CD4-positive, alpha-beta T cell treated with Interleukin-12 subunit alpha and Interleukin-12 subunit beta, for 1 hour (primary cell): ENCODE data around the gene EBPL.
"Not testable (repeated sequence)": the region's sequence is repeated elsewhere in the genome, so short reads cannot be mapped to it uniquely, and the experiment has no call there.

Source experiments
- DNase-seq: peaks from one replicate; pipeline ENCODE4 v3.0.0-alpha.2; 2020

Gene EBPL

GRCh38 chr13:49690995-49691784, at the start of gene EBPL:
TSS of gene EBPL (minus strand) at chr13:49691486. CDS start at chr13:49691424, 62 bp downstream.
- peak; percentile 87 for DNase-seq

- no peak for DNase-seq
Observed at GRCh38 chr13:49740870-49741269, 49.6 kb upstream of the EBPL start.

GRCh38 chr13:49739498-49740187, 48.4 kb upstream of the EBPL start:
- DNase-seq, result no peak

GRCh38 chr13:49733181-49733951, 42.1 kb upstream of the EBPL start:
- no peak for DNase-seq

- DNase-seq, result no peak
Observed at GRCh38 chr13:49731766-49732165, 40.5 kb upstream of the EBPL start.

GRCh38 chr13:49716615-49717014, 25.3 kb upstream of the EBPL start:
- no peak for DNase-seq

- DNase-seq, result no peak
Observed at GRCh38 chr13:49714757-49715156, 23.5 kb upstream of the EBPL start.

- DNase-seq, result no peak
Observed at GRCh38 chr13:49711218-49711863, 20.1 kb upstream of the EBPL start.

- DNase-seq, result not testable (repeated sequence)
Observed at GRCh38 chr13:49704264-49704663, 13.0 kb upstream of the EBPL start.

GRCh38 chr13:49701491-49701890, 10.2 kb upstream of the EBPL start:
- no peak for DNase-seq

GRCh38 chr13:49697468-49697867, 6.2 kb upstream of the EBPL start:
- DNase-seq, result no peak

- no peak for DNase-seq
Observed at GRCh38 chr13:49694446-49694845, 3.2 kb upstream of the EBPL start.

GRCh38 chr13:49693877-49694276, 2.6 kb upstream of the EBPL start:
- no peak for DNase-seq

GRCh38 chr13:49693191-49693733, 2.0 kb upstream of the EBPL start:
- DNase-seq, result no peak

GRCh38 chr13:49690133-49690994, 922 bp downstream of the EBPL start:
- DNase-seq, result no peak

GRCh38 chr13:49683489-49683888, 7.8 kb downstream of the EBPL start:
- no peak for DNase-seq

GRCh38 chr13:49681842-49682435, 9.3 kb downstream of the EBPL start:
- no peak for DNase-seq

- DNase-seq, result no peak
Observed at GRCh38 chr13:49679246-49679645, 12.0 kb downstream of the EBPL start.

GRCh38 chr13:49678191-49678914, 12.9 kb downstream of the EBPL start:
- DNase-seq, result no peak

GRCh38 chr13:49676581-49677298, 14.5 kb downstream of the EBPL start:
- no peak for DNase-seq
